NCI-H2227 treated with DMSO at 0.1 percent for 48 hours (cell line): ENCODE measurements around the gene TMEM204.

Source experiments
- DNase-seq: peaks from one replicate; lab custom pipeline; 2025; lab: John Stamatoyannopoulos, UW

TMEM204 gene

GRCh38 chr16:1538804-1539520 lies 5.5 kb downstream of the TMEM204 start:
- DNase-seq: no peak

- DNase-seq: no peak
These were observed 6.5 kb downstream of the TMEM204 start for GRCh38 chr16:1539720-1540555.

GRCh38 chr16:1540556-1540855 lies 7.0 kb downstream of the TMEM204 start:
- no peak for DNase-seq

- DNase-seq: no peak
These were observed 8.1 kb downstream of the TMEM204 start for GRCh38 chr16:1541293-1542165.

- DNase-seq: no peak
These were observed 8.7 kb downstream of the TMEM204 start for GRCh38 chr16:1542166-1542500.

- no peak for DNase-seq
These were observed 9.1 kb downstream of the TMEM204 start for GRCh38 chr16:1542533-1542932.

- DNase-seq: no peak
These were observed 9.8 kb downstream of the TMEM204 start for GRCh38 chr16:1543085-1543896.

GRCh38 chr16:1545044-1546040 lies 11.9 kb downstream of the TMEM204 start:
- DNase-seq: no peak

GRCh38 chr16:1546430-1546829 lies 13.0 kb downstream of the TMEM204 start:
- no peak for DNase-seq

- no peak for DNase-seq
These were observed 14.8 kb downstream of the TMEM204 start for GRCh38 chr16:1548233-1548632.

- DNase-seq: no peak
These were observed 15.3 kb downstream of the TMEM204 start for GRCh38 chr16:1548727-1549126.

GRCh38 chr16:1550069-1550468 lies 16.6 kb downstream of the TMEM204 start:
- DNase-seq: no peak

- DNase-seq: no peak
These were observed 17.2 kb downstream of the TMEM204 start for GRCh38 chr16:1550696-1551095.

- no peak for DNase-seq
These were observed 17.7 kb downstream of the TMEM204 start for GRCh38 chr16:1551166-1551565.

- DNase-seq: no peak
These were observed 18.7 kb downstream of the TMEM204 start for GRCh38 chr16:1552129-1552528.

GRCh38 chr16:1553946-1554825 lies 20.7 kb downstream of the TMEM204 start:
- no peak for DNase-seq

GRCh38 chr16:1554826-1555445 lies 21.5 kb downstream of the TMEM204 start:
- DNase-seq: no peak

GRCh38 chr16:1556254-1556653 lies 22.8 kb downstream of the TMEM204 start:
- no peak for DNase-seq

GRCh38 chr16:1557074-1557473 lies 23.6 kb downstream of the TMEM204 start:
- DNase-seq: no peak
